GM18951 (cell line): ENCODE results near the gene DNAJC7.
A peak's percentile ranks its signal among the peaks of the same experiment; 100 is the strongest.

Experiments
- POLR2A ChIP-seq: IDR thresholded peaks from 4 replicates; pipeline ENCODE4 v1.6.1; 2011; ENCODE audit warnings: mild to moderate bottlenecking; ENCODE audit not compliant: insufficient read length, insufficient read depth; ENCODE audit errors: extremely low read depth
- in situ Hi-C: fragments of 300-500 bp; cut with MboI; formaldehyde crosslinking; loops from one replicate; pipeline ENCODE4 v1.12.0; 2022; ENCODE audit warnings: low sequenced_read_pairs, mixed read lengths, inconsistent platforms; ENCODE audit not compliant: unreplicated experiment

Gene DNAJC7

GRCh38 chr17:41971721-41972523 is 45.3 kb downstream of the DNAJC7 start:
- in situ Hi-C loops = no loop called here

GRCh38 chr17:41970901-41971331 is 46.3 kb downstream of the DNAJC7 start:
- in situ Hi-C loops = no loop called here
- no peak for TF ChIP-seq POLR2A

More at GRCh38 chr17:41971721-41972523, 45.3 kb downstream of the DNAJC7 start:
- no peak for TF ChIP-seq POLR2A

GRCh38 chr17:41968676-41969075 is 48.6 kb downstream of the DNAJC7 start:
- in situ Hi-C loops = loop anchor here (10.0 kb wide), 2 partner anchors 146 to 436 kb away; partner anchors contain the start of gene DHX58
- TF ChIP-seq POLR2A = no peak

- in situ Hi-C loops = loop anchor here (10.0 kb wide), 2 partner anchors 147 to 437 kb away; partner anchors contain the start of gene DHX58
- TF ChIP-seq POLR2A = no peak
These were observed 49.2 kb downstream of the DNAJC7 start for GRCh38 chr17:41967921-41968578.

- in situ Hi-C loops = loop anchor here (10.0 kb wide), 2 partner anchors 147 to 437 kb away; partner anchors contain the start of gene DHX58
These were observed 49.9 kb downstream of the DNAJC7 start for GRCh38 chr17:41967141-41967920.

GRCh38 chr17:41966463-41967140 is 50.6 kb downstream of the DNAJC7 start, which contains the start of gene CNP:
CNP (plus strand) TSS chr17:41966795; CDS start chr17:41966885, 90 bp downstream.
- peak; percentile 93 for TF ChIP-seq POLR2A

More at GRCh38 chr17:41967141-41967920, 49.9 kb downstream of the DNAJC7 start:
- no peak for TF ChIP-seq POLR2A

GRCh38 chr17:41965694-41966462 is 51.4 kb downstream of the DNAJC7 start:
- in situ Hi-C loops = loop anchor here (10.0 kb wide), 2 partner anchors 149 to 439 kb away; partner anchors contain the start of gene DHX58
- TF ChIP-seq POLR2A = peak; percentile 32

More at GRCh38 chr17:41966463-41967140, 50.6 kb downstream of the DNAJC7 start, which contains the start of gene CNP:
- in situ Hi-C loops = loop anchor here (10.0 kb wide), 2 partner anchors 148 to 438 kb away; partner anchors contain the start of gene DHX58

- no peak for TF ChIP-seq POLR2A
- in situ Hi-C loops = loop anchor here (10.0 kb wide), 2 partner anchors 152 to 442 kb away; partner anchors contain the start of gene DHX58
These were observed 54.3 kb downstream of the DNAJC7 start for GRCh38 chr17:41962768-41963434.

- in situ Hi-C loops = loop anchor here (10.0 kb wide), 2 partner anchors 153 to 443 kb away; partner anchors contain the start of gene DHX58
These were observed 55.1 kb downstream of the DNAJC7 start for GRCh38 chr17:41962111-41962510.

GRCh38 chr17:41959336-41960095 is 57.7 kb downstream of the DNAJC7 start:
- in situ Hi-C loops = loop anchor here (10.0 kb wide), 2 partner anchors 155 to 445 kb away; partner anchors contain the start of gene DHX58
- no peak for TF ChIP-seq POLR2A

More at GRCh38 chr17:41962111-41962510, 55.1 kb downstream of the DNAJC7 start:
- TF ChIP-seq POLR2A = no peak
